ENCODE measurements around the gene GPR161.

GRCh38 chr1:168050307-168050706 is 86.4 kb downstream of the GPR161 start:
- TF ChIP-seq, protein P1, sequence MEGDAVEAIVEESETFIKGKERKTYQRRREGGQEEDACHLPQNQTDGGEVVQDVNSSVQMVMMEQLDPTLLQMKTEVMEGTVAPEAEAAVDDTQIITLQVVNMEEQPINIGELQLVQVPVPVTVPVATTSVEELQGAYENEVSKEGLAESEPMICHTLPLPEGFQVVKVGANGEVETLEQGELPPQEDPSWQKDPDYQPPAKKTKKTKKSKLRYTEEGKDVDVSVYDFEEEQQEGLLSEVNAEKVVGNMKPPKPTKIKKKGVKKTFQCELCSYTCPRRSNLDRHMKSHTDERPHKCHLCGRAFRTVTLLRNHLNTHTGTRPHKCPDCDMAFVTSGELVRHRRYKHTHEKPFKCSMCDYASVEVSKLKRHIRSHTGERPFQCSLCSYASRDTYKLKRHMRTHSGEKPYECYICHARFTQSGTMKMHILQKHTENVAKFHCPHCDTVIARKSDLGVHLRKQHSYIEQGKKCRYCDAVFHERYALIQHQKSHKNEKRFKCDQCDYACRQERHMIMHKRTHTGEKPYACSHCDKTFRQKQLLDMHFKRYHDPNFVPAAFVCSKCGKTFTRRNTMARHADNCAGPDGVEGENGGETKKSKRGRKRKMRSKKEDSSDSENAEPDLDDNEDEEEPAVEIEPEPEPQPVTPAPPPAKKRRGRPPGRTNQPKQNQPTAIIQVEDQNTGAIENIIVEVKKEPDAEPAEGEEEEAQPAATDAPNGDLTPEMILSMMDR (conservative IDR thresholded peaks at IDR 0.05; ENCODE audit: low read depth in 2 of 2): no peak
- TF ChIP-seq, protein P2, sequence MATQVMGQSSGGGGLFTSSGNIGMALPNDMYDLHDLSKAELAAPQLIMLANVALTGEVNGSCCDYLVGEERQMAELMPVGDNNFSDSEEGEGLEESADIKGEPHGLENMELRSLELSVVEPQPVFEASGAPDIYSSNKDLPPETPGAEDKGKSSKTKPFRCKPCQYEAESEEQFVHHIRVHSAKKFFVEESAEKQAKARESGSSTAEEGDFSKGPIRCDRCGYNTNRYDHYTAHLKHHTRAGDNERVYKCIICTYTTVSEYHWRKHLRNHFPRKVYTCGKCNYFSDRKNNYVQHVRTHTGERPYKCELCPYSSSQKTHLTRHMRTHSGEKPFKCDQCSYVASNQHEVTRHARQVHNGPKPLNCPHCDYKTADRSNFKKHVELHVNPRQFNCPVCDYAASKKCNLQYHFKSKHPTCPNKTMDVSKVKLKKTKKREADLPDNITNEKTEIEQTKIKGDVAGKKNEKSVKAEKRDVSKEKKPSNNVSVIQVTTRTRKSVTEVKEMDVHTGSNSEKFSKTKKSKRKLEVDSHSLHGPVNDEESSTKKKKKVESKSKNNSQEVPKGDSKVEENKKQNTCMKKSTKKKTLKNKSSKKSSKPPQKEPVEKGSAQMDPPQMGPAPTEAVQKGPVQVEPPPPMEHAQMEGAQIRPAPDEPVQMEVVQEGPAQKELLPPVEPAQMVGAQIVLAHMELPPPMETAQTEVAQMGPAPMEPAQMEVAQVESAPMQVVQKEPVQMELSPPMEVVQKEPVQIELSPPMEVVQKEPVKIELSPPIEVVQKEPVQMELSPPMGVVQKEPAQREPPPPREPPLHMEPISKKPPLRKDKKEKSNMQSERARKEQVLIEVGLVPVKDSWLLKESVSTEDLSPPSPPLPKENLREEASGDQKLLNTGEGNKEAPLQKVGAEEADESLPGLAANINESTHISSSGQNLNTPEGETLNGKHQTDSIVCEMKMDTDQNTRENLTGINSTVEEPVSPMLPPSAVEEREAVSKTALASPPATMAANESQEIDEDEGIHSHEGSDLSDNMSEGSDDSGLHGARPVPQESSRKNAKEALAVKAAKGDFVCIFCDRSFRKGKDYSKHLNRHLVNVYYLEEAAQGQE (IDR thresholded peaks at IDR 0.05; ENCODE audit: unreplicated experiment): no peak
- TF ChIP-seq EZH2phosphoT487 (IDR thresholded peaks at IDR 0.05; ENCODE audit: unreplicated experiment) (no peak), EZH2 (IDR thresholded peaks at IDR 0.05; ENCODE audit: low read depth, unreplicated experiment) (no peak), ZNF114 (CRISPR knock-in tag; IDR thresholded peaks at IDR 0.05) (no peak), CREB1 (CRISPR knock-in tag; IDR thresholded peaks at IDR 0.05; ENCODE audit: low read depth) (no peak), ZNF331 (CRISPR knock-in tag; IDR thresholded peaks at IDR 0.05; ENCODE audit: low read depth) (no peak), POLR2AphosphoS5 (IDR thresholded peaks at IDR 0.05; ENCODE audit: low read depth) (no peak), STAT1 (IDR thresholded peaks at IDR 0.05; ENCODE audit: unreplicated experiment) (no peak), JUNB (IDR thresholded peaks at IDR 0.05; ENCODE audit: unreplicated experiment) (no peak), NANOG (IDR thresholded peaks at IDR 0.05; ENCODE audit: borderline replicate concordance) (no peak), ETS1 (IDR thresholded peaks at IDR 0.05) (no peak)
